Activated effector memory CD4-positive, alpha-beta T cell treated with anti-CD3 and anti-CD28 coated beads, Interleukin-2, amount 50 U/mL, for 16 hours (primary cell): ENCODE results near the gene NUP62.
"Not testable (repeated sequence)": the region's sequence is repeated elsewhere in the genome, so short reads cannot be mapped to it uniquely, and the experiment has no call there.

Experiments used
- DNase-seq: peaks from one replicate; pipeline ENCODE4 v3.0.0-alpha.2; 2020

The NUP62 gene, protein sequence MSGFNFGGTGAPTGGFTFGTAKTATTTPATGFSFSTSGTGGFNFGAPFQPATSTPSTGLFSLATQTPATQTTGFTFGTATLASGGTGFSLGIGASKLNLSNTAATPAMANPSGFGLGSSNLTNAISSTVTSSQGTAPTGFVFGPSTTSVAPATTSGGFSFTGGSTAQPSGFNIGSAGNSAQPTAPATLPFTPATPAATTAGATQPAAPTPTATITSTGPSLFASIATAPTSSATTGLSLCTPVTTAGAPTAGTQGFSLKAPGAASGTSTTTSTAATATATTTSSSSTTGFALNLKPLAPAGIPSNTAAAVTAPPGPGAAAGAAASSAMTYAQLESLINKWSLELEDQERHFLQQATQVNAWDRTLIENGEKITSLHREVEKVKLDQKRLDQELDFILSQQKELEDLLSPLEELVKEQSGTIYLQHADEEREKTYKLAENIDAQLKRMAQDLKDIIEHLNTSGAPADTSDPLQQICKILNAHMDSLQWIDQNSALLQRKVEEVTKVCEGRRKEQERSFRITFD

DNA sequence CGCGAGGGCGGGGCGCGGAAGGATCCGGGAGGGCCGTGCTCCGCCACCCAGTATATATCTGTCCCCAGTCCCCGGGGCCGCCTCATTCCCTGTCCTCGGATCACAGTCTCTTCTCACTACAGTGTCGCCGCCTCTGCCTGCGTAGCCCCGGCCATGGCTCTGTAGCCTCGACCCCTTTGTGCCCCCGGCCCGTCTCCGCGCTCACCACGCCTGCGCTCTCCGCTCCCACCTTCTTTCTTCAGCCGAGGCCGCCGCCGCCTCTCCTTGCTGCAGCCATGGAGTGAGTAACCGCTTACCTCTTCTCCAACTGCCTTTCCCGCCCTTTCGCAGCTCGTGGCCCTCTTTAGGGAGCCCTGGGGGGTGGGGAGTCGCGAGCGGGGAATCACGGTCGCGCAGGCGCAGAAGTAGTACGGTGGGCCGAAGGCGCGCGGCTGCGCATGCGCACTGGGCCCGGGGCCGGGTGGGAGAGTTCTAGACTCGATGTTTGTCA lies at the start of gene NUP62, which contains the start of gene ATF5:
Gene NUP62, minus strand, starts transcription at position 384 of the 490 bp plus-strand sequence. CDS start 19,697 bp downstream, outside the sequence.
Gene ATF5, plus strand, starts transcription at position 85 of the 490 bp plus-strand sequence. CDS start 1,646 bp downstream, outside the sequence.
- DNase-seq: peak; percentile 97

DNA sequence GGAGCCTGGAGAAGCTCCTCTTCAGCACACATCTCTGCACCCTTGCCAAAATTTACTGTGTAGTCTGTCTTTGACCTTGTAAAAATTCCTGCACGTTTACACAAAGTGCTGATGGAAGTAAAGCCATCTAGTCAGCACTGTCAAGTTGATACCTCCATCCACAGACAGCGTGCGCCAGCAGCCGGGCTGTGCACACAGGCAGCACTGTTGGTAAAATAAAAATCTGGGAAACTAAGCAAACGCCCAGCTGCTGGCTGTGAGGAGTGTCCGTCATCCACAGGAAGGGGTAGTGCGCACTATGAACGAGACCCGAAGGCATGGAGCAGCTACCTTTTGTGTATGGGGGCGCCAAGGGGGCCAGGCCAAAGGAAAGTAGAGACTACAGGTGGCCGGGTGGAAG lies 49.0 kb upstream of the NUP62 start:
- no peak for DNase-seq

DNA sequence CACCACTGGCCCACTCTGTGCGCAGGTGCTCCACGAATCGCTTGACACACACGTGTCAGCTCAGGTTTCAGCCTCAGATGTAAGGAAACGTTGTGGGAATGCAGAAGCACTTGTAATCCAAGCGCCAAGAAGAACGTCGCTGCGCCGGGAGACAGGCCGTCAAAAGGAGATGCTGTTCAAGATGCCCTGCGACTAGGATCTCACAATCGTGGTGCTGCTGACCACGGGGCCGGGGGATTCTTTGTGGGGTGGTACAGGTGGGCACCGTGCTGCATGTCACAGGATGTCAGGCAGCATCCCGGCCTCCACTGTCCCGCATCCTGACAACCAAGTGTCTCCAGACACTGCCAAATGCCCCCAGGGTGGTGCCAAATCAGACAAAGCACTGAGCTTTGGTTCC lies 48.6 kb upstream of the NUP62 start:
- DNase-seq: no peak

DNA sequence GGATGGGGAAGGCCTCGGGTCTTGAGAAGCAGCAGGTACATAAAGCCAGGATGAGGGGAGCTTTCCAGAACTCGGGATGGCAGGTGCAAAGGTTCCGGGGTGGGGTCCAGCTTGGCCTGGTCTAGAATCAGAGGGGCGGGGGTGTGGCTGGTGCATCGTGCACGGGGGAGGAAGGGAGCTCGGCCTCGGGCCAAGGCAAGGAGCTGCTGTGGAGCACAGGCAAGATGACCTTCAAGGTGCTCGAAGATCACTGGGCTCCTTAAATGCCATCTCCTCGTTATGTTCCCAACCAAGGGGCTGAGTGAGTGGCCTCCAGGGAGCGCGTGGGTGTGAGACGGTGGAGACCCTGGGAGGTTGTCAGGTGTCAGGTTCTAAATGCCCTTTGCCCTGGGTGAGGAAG lies 47.8 kb upstream of the NUP62 start:
- no peak for DNase-seq

DNA sequence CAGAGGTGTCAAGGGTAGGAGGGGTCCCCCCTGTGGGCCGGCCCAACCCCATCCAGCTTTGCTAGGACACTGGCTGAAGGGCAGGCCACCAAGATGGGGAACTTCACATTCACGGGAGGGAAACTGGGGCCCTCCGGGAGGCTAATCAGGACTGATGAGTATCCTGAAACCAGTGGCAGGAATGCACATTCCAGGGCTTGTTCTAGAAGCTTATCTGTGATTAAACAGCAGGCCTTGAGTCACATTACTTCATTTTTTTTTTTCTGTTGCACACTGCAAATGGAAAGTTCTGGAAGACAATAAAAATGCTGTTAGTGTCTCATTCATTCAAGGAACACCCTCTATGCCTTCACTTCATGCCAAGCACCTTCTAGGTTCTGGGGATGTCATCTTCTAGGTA lies 47.2 kb upstream of the NUP62 start:
- no peak for DNase-seq

DNA sequence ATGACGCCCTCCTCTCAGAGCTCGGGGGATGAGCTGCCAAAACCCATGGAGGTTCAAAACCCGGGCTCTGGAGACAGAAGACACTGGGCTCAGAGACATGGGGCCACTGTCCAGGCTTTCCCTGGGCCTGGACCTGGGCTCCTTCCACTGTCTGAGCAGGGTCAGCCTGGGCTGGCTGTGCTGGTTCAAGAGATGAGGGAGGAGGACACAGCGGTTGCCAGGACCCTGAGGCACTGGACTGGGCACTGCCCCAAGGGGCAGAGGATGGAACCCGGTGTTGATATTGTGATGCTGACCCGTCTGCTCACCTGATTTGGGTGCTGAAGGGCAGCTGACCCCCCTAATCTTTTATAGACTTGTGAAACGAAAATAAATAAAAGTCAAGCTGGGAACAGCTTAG lies 45.7 kb upstream of the NUP62 start:
- DNase-seq: no peak

DNA sequence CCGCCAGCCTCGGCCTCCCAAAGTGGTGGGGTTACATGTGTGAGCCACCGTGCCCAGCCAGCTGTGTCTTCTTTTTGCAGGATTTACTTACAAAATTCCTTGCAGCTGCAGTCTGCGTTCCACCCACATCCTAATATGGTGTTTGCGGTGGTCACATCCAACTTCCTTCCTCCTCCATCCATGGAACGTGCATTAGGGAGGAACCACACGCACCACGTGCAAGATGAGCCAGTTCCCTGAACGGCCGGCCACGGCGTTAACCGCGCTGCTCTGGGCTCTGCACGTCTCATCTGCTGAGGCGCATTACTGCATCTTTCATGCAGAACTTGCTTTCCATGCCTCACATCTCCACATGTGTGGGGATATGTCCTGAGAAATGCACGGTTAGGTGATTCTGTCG lies 44.7 kb upstream of the NUP62 start:
- no peak for DNase-seq

DNA sequence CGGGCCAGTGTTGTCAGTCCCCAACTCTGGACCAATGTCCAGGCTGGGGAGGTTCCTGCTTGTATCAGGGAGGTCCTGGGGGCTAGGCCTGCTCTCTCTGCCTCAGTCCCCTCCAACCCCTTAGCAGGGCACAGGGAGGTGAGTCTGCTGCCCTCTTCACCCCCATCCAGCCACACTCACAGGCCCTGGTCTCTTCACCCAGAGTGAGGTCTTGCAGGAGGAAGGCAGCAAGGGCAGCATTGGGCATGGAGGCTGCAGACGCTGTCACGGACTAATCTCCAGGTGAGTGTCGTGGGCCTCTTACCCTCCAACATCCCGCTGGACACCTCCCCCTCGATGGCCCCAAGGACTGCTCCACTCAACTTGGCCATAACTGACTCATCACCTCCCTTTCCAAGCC lies 43.5 kb upstream of the NUP62 start:
- DNase-seq: no peak

DNA sequence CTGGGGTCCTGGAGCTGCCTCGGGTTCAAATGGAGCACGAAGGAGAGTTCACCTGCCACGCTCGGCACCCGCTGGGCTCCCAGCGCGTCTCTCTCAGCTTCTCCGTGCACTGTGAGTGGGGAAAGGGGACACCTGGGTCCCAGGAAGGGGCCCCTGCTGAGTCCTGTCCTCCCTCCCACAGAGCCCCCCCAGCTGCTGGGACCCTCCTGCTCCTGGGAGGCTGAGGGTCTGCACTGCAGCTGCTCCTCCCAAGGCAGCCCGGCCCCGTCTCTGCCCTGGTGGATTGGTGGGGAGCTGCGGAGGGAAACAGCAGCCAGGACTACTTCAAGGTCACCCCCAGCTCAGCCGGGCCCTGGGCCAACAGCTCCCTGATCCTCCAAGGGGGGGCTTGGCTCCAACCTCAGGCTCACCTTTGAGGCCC lies 42.7 kb upstream of the NUP62 start:
- no peak for DNase-seq

DNA sequence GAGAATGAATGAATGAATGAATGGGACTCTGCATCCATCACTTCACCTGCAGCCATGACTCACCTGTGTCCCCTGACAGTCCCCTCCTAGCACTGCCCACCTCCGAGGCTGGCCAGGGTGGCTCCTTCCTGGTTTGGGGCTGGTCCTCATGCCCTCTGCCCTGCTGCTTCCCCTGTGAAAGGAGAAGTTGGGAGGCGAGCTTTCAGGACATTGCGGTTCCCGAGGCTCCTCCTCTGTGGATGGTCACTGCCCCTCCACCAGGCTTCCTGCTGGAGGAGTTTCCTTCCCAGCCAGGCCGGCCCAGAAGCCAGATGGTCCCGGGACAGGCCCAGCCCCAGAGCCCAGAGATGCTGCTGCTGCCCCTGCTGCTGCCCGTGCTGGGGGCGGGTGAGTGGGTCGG lies 40.1 kb upstream of the NUP62 start:
- DNase-seq: not testable (repeated sequence)

DNA sequence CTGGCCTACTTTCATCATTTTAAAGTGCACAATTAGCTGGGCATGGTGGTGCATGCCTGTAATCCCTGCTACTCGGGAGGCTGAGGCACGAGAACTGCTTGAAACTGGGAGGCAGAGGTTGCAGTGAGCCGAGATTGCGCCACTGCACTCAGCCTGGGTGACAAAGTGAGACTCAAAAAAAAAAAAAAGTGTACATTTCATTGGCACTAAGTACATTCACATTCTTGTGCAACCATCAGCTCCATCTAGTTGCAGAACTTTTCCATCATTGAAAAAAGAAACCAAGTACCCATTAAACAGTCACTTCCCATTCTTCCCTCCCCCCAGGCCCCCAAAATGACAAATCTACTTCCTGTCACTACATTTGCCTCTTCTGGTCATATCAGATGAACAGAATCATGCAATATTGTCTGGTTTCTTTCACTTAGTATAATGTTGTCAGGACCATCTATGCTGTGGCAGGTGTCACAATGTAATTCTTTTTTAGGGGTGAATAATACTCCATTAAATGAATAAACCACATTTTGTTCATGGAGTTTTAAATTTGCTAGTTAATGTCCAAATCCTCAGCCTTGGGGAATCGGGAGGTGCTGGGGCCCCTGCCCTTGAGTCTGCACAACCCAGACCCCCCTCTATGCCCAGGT lies 39.1 kb upstream of the NUP62 start:
- no peak for DNase-seq

DNA sequence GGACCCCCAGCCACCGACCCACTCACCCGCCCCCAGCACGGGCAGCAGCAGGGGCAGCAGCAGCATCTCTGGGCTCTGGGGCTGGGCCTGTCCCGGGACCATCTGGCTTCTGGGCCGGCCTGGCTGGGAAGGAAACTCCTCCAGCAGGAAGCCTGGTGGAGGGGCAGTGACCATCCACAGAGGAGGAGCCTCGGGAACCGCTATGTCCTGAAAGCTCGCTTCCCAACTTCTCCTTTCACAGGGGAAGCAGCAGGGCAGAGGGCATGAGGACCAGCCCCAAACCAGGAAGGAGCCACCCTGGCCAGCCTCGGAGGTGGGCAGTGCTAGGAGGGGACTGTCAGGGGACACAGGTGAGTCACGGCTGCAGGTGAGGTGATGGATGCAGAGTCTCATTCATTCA lies 31.7 kb upstream of the NUP62 start, which contains the start of gene SIGLEC11:
Gene SIGLEC11, minus strand, starts transcription at position 193 of the 400 bp plus-strand sequence. Its CDS starts 91 bp downstream, at position 102.
- not testable (repeated sequence) for DNase-seq

DNA sequence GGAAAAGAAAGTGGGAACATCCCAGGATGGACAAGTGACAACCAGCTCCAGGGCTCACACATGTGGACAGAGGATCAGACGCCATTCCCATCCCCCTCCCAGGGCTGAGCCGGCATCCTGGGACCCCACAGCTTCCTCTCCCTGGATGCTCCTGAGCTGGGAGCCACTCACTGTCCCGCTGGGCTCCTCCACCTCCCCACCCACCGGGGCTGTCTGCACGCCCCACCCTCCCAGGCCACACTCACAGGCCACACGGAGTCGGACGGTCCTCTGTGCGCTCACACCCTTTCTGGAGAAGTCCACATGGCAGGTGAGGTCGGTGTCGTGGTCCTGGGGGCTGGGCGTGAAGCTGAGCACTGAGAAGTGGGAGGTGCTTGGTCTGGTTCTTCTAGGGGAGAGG lies 30.6 kb upstream of the NUP62 start:
- DNase-seq: not testable (repeated sequence)

DNA sequence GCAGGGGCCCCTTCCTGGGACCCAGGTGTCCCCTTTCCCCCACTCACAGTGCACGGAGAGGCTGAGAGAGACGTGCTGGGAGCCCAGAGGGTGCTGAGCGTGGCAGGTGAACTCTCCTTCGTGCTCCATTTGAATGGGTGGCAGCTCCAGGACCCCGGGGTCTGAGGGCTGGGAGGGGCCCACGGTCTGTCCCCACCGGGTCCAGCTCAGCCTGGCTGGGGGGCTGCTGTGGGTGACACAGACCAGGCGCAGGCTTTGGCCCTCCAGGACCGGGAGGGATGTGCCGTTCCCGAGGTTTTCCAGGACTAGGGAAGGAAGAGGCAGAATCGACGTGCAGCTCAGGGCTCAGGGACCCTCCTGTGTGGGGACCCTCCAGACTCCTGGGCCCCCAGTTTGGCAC lies 29.3 kb upstream of the NUP62 start:
- DNase-seq: not testable (repeated sequence)

DNA sequence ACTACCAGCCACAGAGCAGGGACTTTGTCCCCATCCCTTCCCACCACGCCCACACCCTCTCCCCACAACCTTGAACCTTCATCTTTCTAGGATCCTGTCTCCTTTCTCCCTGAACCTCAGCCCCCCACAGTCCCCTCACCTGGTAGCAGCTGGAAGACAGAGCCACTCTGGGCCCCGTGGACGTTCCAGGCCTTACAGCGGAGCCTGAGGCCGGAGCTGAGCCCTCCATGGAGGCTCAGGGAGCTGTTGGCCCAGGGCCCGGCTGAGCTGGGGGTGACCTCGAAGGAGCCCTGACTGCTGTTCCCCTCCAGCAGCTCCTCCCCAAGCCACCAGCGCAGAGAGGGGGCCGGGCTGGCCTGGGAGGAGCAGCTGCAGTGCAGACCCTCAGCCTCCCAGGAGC lies 28.8 kb upstream of the NUP62 start:
- DNase-seq: not testable (repeated sequence)

DNA sequence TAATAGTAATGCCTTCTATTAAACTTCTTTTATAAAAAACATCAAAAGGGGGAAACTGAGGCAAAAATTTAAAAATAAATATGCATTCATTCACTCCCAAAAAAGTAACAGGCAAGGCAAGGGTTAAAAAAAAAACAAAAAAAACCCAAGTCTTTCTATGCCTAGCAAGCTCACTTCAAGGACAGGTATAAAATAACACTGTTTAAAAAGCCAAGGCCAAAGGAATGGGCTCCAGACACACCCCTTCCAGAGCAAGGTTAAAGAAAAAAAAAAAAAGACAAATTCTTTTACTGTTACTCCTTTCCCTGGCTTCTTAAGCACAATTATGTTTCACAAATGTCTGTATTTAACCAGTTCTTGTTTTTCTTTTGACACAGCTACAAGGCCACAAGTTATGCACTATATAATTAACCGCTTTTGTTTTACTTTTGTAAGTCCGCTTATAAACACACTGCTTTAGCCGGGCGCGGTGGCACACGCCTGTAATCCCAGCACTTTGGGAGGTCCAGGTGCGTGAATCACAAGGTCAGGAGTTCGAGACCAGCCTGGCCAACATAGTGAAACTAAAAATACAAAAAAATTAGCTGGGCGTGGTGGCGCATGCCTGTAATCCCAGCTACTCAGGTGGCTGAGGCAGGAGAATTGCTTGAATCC lies 28.1 kb upstream of the NUP62 start:
- DNase-seq: no peak

DNA sequence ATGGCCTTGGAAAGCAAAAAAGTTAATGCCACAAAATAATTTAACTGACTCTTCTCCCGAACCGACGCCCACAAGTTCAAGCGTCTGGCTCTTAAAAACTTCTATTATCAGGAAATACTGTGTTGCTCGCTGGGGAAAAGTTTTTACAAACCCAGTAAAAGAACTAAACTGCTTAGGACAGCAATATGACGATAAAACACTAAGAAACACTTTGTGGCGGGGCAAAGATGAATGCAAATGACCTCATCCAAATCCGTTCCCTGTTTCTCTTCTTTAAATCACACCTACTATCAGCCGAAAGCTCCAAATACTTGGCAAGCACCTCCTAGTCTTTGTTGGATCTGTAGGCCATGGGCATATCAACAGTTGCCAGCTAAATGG lies 26.8 kb upstream of the NUP62 start:
- no peak for DNase-seq

DNA sequence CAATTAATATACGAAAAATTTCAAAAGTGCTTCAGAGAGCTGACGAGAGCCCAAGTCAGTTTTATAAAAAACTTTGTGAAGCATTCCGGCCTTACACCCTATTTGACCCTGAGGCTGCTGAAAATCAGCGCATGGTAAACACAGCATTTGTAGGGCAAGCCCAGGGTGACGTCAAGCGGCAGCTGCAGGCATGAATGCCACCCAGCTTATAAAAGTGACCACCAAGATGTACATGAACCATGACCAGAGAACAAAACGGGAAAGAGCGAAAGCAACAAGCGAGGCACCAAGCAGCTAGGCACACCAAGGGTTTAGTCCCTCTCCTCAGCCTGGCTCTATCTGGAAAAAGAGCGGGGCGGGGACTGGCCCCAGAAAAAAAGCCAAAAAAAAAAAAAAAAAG lies 25.6 kb upstream of the NUP62 start:
- DNase-seq: no peak

DNA sequence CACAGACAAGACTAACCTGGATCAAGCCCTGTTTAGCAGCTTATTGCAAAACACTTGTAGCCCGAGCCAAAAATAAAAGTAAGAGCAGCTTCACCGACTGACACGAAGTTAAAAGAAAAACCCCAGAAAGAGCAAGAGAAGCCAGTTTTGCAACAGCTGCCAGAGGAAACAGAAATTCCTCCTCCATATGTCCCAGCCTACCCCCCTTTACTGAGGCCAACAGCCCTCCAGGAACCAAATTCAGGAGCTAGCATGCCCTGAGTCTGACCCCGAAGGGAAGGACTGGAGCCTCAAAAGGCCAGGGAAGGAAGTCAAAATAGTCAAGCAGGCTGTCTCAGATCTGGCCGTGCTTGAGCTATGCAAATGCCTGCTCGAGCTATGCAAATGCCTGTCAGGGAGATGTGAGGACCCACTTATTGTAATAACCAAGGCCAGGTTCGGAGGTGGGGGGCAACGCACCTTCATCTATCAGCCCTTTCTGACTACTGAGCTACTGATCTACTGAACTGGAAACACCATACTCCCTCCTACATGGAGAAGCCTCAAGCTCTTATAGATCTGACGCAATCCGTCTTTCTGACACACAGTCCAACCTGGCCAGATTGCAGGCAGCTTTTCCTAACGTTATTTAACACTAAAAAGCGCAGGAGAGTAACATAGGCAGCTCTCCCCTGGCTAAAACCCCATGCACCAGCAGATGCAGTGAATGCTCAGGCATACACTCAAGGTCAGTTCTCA lies 25.0 kb upstream of the NUP62 start:
- peak; percentile 46 for DNase-seq

DNA sequence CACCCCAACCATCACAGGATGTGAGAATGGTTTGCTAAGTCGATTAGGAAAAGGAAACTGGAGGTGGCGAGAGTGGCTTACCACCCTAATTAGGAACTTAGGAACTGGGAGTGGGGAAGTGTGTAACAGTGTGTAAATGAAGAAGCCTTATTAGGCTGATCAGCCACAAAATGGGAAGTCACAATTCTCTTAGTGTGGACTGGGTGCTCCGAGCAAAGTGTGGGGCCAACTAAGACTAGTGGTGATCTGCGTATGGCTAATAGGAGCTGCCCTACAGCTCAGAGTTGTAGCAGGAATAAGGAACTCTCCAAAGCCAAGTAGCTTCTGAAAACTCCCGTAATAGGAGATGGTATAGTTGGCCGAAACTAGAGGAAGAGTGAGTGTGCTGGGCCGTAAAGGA lies 24.1 kb upstream of the NUP62 start:
- DNase-seq: no peak

DNA sequence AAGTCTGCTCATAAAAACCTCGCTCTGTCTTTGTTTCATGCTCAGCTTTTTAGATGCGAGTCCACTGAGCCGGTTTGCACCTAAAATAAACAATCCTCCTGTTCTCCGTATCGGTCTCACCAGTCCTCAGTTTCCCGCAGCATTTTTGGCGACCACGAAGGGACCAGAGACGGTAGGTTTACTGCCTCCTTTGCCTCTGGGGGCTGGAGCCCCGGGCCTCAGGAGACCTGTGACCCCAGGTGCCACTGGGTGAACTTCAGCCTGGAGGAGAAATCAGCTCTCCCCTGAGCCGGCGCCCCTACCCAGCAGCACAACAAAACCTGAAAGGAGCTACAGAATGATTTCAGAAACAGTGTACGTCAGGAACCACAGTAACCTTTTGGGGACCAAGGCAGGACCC lies 23.6 kb upstream of the NUP62 start:
- peak; percentile 31 for DNase-seq

DNA sequence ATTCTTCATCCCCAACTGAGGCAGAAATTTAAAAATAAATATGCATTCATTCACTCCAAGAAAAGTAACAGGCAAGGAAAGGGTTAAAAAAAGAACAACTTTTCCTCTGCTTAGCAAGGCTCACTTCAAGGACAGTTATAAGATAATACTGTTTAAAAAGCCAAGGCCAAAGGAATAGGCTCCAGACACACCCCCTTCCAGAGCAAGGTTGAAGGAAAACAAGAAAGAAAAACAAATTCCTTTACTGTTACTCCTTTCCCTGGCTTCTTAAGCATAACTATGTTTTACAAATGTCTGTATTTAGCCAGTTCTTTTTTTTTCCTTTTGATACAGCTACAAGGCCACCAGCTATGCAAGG lies 23.2 kb upstream of the NUP62 start:
- DNase-seq: no peak
